H1 (cell line): ENCODE results near the gene CHFR. TPM values are rescaled to one million over a fixed set of nuclear protein-coding genes. Genes with fewer than 3 reads are reported as not detected.

Source experiments
- CTCF ChIA-PET: fragments of 300-600 bp; sonication (Branson Sonifier 250); formaldehyde crosslinking; loops from one replicate; lab custom pipeline; 2021; ENCODE audit not compliant: partially characterized antibody; lab: Charles Lee
- POLR2A ChIA-PET: fragments of 300-600 bp; sonication (Branson Sonifier 250); formaldehyde crosslinking; loops from one replicate; lab custom pipeline; 2021; ENCODE audit warnings: inconsistent platforms; ENCODE audit not compliant: partially characterized antibody; lab: Charles Lee
- DNase-seq, 2 experiments: peaks; one replicate each; pipeline versions ENCODE4 v3.0.0 to v3.0.0-alpha.2; 2010 to 2022; ENCODE audit warnings: low spot score in 2 of 2, low read depth in 1 of 2, mixed read lengths in 1 of 2
- FAIRE-seq: peaks from 2 replicates; lab custom pipeline; 2011; peaks lifted over from hg19 to GRCh38; lab: Jason Lieb, UNC
- H2AFZ ChIP-seq: 2 replicates; pipeline ENCODE4 v1.8.1; 2012; ENCODE audit warnings: low read length, inconsistent platforms
- H2AK5ac ChIP-seq: 2 replicates; pipeline ENCODE4 v1.6.1; 2013; ENCODE audit warnings: low read depth, low read length
- H2BK120ac ChIP-seq: replicated peaks from 2 replicates; pipeline ENCODE3; 2013; ENCODE audit warnings: low read depth, low read length, inconsistent platforms
- H2BK12ac ChIP-seq: 2 replicates; pipeline ENCODE4 v1.6.1; 2013; ENCODE audit warnings: low read depth, low read length
- H2BK15ac ChIP-seq: 2 replicates; pipeline ENCODE4 v1.6.1; 2013; ENCODE audit warnings: low read length
- H2BK20ac ChIP-seq: 2 replicates; pipeline ENCODE4 v1.6.1; 2013; ENCODE audit warnings: low read length
- H2BK5ac ChIP-seq: 2 replicates; pipeline ENCODE4 v1.6.1; 2013; ENCODE audit warnings: low read depth, low read length
- H3K14ac ChIP-seq: 2 replicates; pipeline ENCODE4 v1.6.1; 2013; ENCODE audit warnings: inconsistent platforms; ENCODE audit not compliant: insufficient read length
- H3K18ac ChIP-seq: 2 replicates; pipeline ENCODE4 v1.6.1; 2013; ENCODE audit warnings: low read length; ENCODE audit errors: extremely low read depth
- H3K23ac ChIP-seq: 2 replicates; pipeline ENCODE4 v1.6.1; 2013; ENCODE audit warnings: inconsistent platforms; ENCODE audit not compliant: insufficient read length
- H3K23me2 ChIP-seq: 2 replicates; pipeline ENCODE4 v1.6.1; 2013; ENCODE audit warnings: low read depth, low read length
- H3K27ac ChIP-seq: 2 replicates; pipeline ENCODE4 v1.6.1; 2011; ENCODE audit warnings: low read depth, low read length, inconsistent platforms
- H3K27me3 ChIP-seq, 4 experiments: replicated peaks in 1 of 4; 1 replicate in 1 of 4; 2 replicates in 3 of 4; pipeline versions ENCODE4 v1.6.1 to v1.8.1; 2011 to 2013; ENCODE audit warnings: low read length in 3 of 4, mild to moderate bottlenecking in 3 of 4, inconsistent platforms in 2 of 4, mixed read lengths in 2 of 4, moderate library complexity in 1 of 4; ENCODE audit not compliant: control insufficient read depth in 3 of 4, insufficient read depth in 3 of 4; ENCODE audit errors: extremely low read depth in 1 of 4
- H3K36me3 ChIP-seq, 4 experiments: 2 replicates each; pipeline versions ENCODE4 v1.6.1 to v1.8.1; 2011 to 2013; ENCODE audit warnings: mild to moderate bottlenecking in 4 of 4, low read length in 3 of 4, moderate library complexity in 2 of 4, control low read depth in 1 of 4, inconsistent platforms in 1 of 4; ENCODE audit not compliant: insufficient read depth in 4 of 4, control insufficient read depth in 2 of 4
- H3K4ac ChIP-seq: replicated peaks from 2 replicates; pipeline ENCODE3; 2013; ENCODE audit warnings: low read length, low read depth, mixed read lengths, inconsistent platforms; ENCODE audit not compliant: insufficient read length
- H3K4me1 ChIP-seq, 4 experiments: replicated peaks in 1 of 4; 1 replicate in 1 of 4; 2 replicates in 3 of 4; pipeline versions ENCODE4 v1.6.1 to v1.8.1; 2011 to 2013; ENCODE audit warnings: low read length in 3 of 4, inconsistent platforms in 2 of 4, mixed read lengths in 1 of 4; ENCODE audit not compliant: insufficient read depth in 4 of 4, control insufficient read depth in 3 of 4
- H3K4me2 ChIP-seq, 2 experiments: 2 replicates each; pipeline versions ENCODE4 v1.6.1 to v1.8.1; 2011 to 2013; ENCODE audit warnings: low read depth in 2 of 2, low read length in 2 of 2, control low read depth in 1 of 2, inconsistent platforms in 1 of 2, mild to moderate bottlenecking in 1 of 2; ENCODE audit not compliant: insufficient read depth in 1 of 2
- H3K4me3 ChIP-seq, 4 experiments: fragments of 200-600, 300-600 bp in 1 of 4; sonication (generic), shearing (Covaris generic), sonication (Bioruptor Twin) in 1 of 4; 2 replicates each; pipeline versions ENCODE4 v1.5.1 to v1.8.1; 2011 to 2016; ENCODE audit warnings: low read length in 4 of 4, low read depth in 3 of 4, control low read depth in 2 of 4, inconsistent platforms in 2 of 4, mild to moderate bottlenecking in 2 of 4, mixed read lengths in 1 of 4, moderate library complexity in 1 of 4; ENCODE audit not compliant: insufficient read depth in 2 of 4; ENCODE audit errors: extremely low read depth in 1 of 4
- H3K56ac ChIP-seq: replicated peaks from 2 replicates; pipeline ENCODE3; 2013; ENCODE audit warnings: low read depth, mild to moderate bottlenecking, mixed read lengths, low read length, inconsistent platforms; ENCODE audit not compliant: insufficient read length
- H3K79me1 ChIP-seq: 2 replicates; pipeline ENCODE4 v1.6.1; 2013; ENCODE audit warnings: low read depth, low read length, control low read depth
- H3K79me2 ChIP-seq, 2 experiments: 2 replicates each; pipeline versions ENCODE4 v1.6.1 to v1.8.1; 2012 to 2013; ENCODE audit warnings: low read length in 2 of 2, mild to moderate bottlenecking in 2 of 2, inconsistent platforms in 1 of 2; ENCODE audit not compliant: insufficient read depth in 2 of 2, control insufficient read depth in 1 of 2
- H3K9ac ChIP-seq, 4 experiments: replicated peaks in 1 of 4; 1 replicate in 1 of 4; 2 replicates in 3 of 4; pipeline versions ENCODE4 v1.6.1 to v1.8.1; 2011 to 2013; ENCODE audit warnings: low read depth in 3 of 4, low read length in 3 of 4, control low read depth in 2 of 4, mild to moderate bottlenecking in 2 of 4, moderate library complexity in 2 of 4, inconsistent platforms in 1 of 4; ENCODE audit errors: extremely low read depth in 1 of 4
- H3K9me3 ChIP-seq, 2 experiments: 2 replicates each; pipeline versions ENCODE4 v1.6.1 to v1.8.1; 2012 to 2013; ENCODE audit warnings: mild to moderate bottlenecking in 2 of 2, moderate library complexity in 2 of 2, control low read depth in 1 of 2, inconsistent platforms in 1 of 2, low read depth in 1 of 2, low read length in 1 of 2, mixed read lengths in 1 of 2; ENCODE audit not compliant: insufficient read depth in 2 of 2
- H4K20me1 ChIP-seq, 2 experiments: replicated peaks in 1 of 2; 2 replicates each; pipeline versions ENCODE3 to v1.8.1; 2011 to 2013; ENCODE audit warnings: inconsistent platforms in 2 of 2, low read length in 2 of 2, mild to moderate bottlenecking in 1 of 2; ENCODE audit not compliant: insufficient read depth in 2 of 2, control insufficient read depth in 1 of 2
- H4K5ac ChIP-seq: 2 replicates; pipeline ENCODE4 v1.6.1; 2013; ENCODE audit warnings: low read length, low read depth, mixed read lengths, inconsistent platforms; ENCODE audit not compliant: insufficient read length
- H4K8ac ChIP-seq: 2 replicates; pipeline ENCODE4 v1.8.0; 2013; ENCODE audit warnings: mild to moderate bottlenecking, moderate library complexity, low read length, inconsistent platforms; ENCODE audit not compliant: insufficient read depth; ENCODE audit errors: extremely low read depth
- H4K91ac ChIP-seq: replicated peaks from 2 replicates; pipeline ENCODE3; 2013; ENCODE audit warnings: low read length, mixed read lengths, inconsistent platforms; ENCODE audit not compliant: insufficient read length
- SIRT6 ChIP-seq: IDR thresholded peaks from one replicate; pipeline ENCODE4 v1.7.1; 2012; ENCODE audit warnings: low read length, inconsistent platforms
- WGBS, 2 experiments: shearing (Covaris generic) in 1 of 2; methylation state at CpG; one replicate each; pipeline versions ENCODE4 v1.1.6 to v1.1.7; 2013 to 2015; ENCODE audit warnings: low lambda C conversion rate in 2 of 2, mixed read lengths in 2 of 2, inconsistent platforms in 1 of 2, low coverage in 1 of 2, missing lambda C conversion rate in 1 of 2; ENCODE audit not compliant: insufficient replicate concordance in 2 of 2, insufficient coverage in 1 of 2, insufficient read length in 1 of 2; ENCODE audit errors: extremely low coverage in 1 of 2, missing lambda C conversion rate in 1 of 2; 5-methylcytosine and 5-hydroxymethylcytosine counted together
- polyA plus RNA-seq, 7 experiments: library from polyadenylated mRNA; depleted of rRNA in 3 of 7; stranded (reverse) in 5 of 7; unstranded in 2 of 7; fragments of >200 nt in 5 of 7; fragments of 200-250 nt in 2 of 7; gene quantifications; 1 replicate in 5 of 7; 2 replicates in 1 of 7; 4 replicates in 1 of 7; pipeline versions ENCODE4 v1.2.1 to v1.2.3, GENCODE V29; 2011 to 2013; ENCODE audit warnings: missing spikeins in 2 of 7, mixed read lengths in 2 of 7
- total RNA-seq: library from RNA; stranded (reverse); fragmentation: NEBNext Ultra II Directional; extraction: Animal tissue kit (Norgen Biotek cat#: 25700); gene quantifications from 2 replicates; pipeline ENCODE4 v1.2.1, GENCODE V29; 2021

CHFR gene
- total and polyA plus RNA-seq, 2 of the 8 experiments (the other 6 are each of a cell fraction or from before 2014, with no cell fraction given) = 31.4 to 44.6 TPM

DNA sequence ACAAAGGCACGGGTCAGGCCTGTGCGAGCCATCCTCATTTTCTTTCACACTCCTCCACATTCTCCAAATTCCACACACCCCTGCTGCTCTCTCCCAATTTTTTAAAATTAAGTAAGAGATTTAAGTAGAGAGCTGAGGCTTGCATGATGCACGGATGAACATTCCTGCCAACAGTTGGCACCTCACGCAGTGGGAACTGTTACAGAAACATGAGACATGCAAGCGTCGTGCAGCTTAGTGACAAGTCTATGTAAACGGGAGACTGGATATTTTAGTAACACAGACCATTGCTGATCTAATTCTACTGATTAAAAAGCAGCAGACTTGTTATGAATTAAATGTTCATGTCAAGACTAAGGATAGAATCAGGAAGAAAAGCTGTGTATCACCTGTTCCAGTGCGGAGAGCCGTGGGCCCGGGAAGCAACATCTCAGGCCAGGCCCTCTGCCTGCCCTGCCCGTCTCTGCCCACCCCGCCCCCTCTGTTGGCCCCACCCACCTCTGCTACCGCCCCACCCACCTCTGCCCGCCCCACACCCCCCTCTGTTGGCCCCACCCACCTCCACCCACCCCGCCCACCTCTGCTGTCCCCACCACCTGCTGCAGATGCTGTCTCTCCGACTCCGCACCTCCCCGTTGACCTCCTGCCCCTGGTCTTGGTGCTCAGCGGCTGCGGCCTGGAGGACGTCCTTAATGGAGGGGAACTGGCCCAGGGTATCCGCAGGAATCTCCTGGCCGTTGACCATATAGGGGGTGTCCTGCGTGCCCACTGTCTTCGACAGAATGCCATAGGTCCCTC is 79.9 kb downstream of the CHFR start:
- Histone ChIP-seq H3K56ac (no peak overlapping the region), H4K91ac (no peak overlapping the region), H2BK15ac (no peak overlapping the region), H3K14ac (no peak overlapping the region), H4K5ac (no peak overlapping the region), H2AK5ac (no peak overlapping the region), H2AFZ (no peak overlapping the region), H3K23ac (no peak overlapping the region)
- 88% methylated on average over 18 of the region's 25 CpGs; no CpG with 5 or more reads in 1 of the 2 experiments for WGBS, 2 experiments
- no peak for TF ChIP-seq SIRT6
- TF ChIP-seq, all 59 proteins: peak for 0
- CTCF ChIA-PET = interaction anchor here (0.6 to 2.0 kb wide), 6 partner anchors 32 to 115 kb away, joined by 3 to 8 read pairs (median 4); no protein-coding TSS in a partner anchor
- POLR2A ChIA-PET = interaction anchor here (0.6 to 2.2 kb wide), 4 partner anchors 11 to 273 kb away, joined by 3 to 4 read pairs (median 4); no protein-coding TSS in a partner anchor
- no peak overlapping the region for H3K4me3 ChIP-seq
- H3K79me1 ChIP-seq = peaks cover 6% of the 10 kb centered on the region
- DNase-seq (no peak), FAIRE-seq (no peak)
- no peak overlapping the region for H3K4me2 ChIP-seq
- H3K4me1 ChIP-seq = no peaks in the 10 kb centered on the region; a peak in 1 of 7 replicates
- H4K8ac ChIP-seq = no peak overlapping the region
- H3K27ac ChIP-seq = no peak overlapping the region
- no peak overlapping the region for H2BK5ac ChIP-seq
- no peak overlapping the region for H3K9ac ChIP-seq
- H3K23me2 ChIP-seq = no peaks in the 10 kb centered on the region
- H3K36me3 ChIP-seq = peaks cover 23 to 53% (median 41%) of the 10 kb centered on the region in 4 experiments; a peak in 7 of 8 replicates
- H3K9me3 ChIP-seq = no peaks in the 10 kb centered on the region
- H4K20me1 ChIP-seq = peaks cover 9 to 16% of the 10 kb centered on the region in 2 experiments
- H3K79me2 ChIP-seq = peaks cover 0 to 13% of the 10 kb centered on the region in 2 experiments; a peak in 2 of 4 replicates
- no peak overlapping the region for H2BK12ac ChIP-seq
- no peak overlapping the region for H2BK120ac ChIP-seq
- H2BK20ac ChIP-seq = no peak overlapping the region
- H3K18ac ChIP-seq = no peak overlapping the region
- no peaks in the 10 kb centered on the region for H3K27me3 ChIP-seq
- no peak overlapping the region for H3K4ac ChIP-seq
